ENCODE results near the gene KIF26A.
"Not testable (repeated sequence)": the region's sequence is repeated elsewhere in the genome, so short reads cannot be mapped to it uniquely, and the experiment has no call there.

Gene KIF26A

DNA sequence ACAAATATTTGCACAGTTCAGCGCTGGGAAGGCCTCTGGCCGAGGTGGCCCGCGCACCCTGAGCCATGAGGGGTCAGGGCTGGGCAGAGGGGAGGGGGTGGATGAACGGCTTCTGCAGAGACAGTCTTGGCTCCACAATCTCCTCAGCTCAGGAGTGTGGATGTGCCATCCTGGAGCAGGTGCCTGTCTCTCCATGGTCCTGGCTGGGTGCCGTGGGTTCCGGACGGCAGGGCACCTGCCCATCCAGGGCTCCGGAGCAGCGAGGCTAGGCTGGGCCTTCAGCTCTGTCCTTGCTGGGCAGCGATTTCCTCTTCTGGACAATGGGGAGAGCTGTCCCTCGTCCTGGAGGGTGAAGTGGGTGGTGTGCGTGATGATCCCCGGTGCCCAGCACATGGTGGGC, 55.6 kb downstream of the KIF26A start:
- DNase-seq (ENCODE audit: low spot score), result no peak

DNA sequence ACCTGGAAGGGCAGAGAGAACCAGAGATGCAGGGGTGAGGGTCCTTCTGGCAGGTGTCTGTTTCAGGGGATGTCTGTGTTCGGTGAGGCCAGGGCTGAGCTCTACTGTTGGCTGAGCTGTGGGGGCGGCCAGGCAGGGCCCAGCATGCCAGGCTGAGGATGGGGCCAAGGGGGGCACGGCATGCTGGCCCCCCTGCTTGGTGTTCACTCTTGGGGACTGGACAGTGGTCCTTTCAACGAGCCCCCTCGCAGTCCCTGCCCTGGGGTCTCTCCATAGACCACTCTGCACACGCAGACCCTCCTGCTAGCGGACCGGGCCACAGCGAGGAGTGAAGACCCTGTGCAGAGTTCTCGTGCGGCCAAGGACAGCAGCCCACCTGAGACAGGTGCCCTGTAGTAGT, 56.3 kb downstream of the KIF26A start:
- no peak for DNase-seq (ENCODE audit: low spot score)

DNA sequence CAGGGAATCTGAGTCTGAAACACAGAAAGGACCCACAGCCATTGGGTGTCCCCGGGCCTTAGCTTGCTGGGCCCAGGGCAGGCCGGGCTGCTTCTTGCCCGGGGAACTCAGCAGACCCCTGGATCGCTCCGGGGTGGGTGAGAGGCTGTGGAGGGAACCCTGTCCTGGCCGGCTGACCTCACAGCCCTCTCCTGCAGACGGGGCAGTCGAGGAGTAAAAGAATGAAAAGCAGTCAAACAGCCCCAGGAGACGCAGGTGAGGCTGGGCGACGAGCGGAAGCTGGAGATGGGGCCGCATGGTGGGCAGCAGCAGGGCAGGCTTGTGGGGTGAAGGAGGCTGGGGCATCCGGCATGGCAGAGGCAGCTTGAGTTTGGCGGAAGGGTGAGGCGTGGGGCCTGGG, 57.0 kb downstream of the KIF26A start:
- DNase-seq (ENCODE audit: low spot score), result no peak

DNA sequence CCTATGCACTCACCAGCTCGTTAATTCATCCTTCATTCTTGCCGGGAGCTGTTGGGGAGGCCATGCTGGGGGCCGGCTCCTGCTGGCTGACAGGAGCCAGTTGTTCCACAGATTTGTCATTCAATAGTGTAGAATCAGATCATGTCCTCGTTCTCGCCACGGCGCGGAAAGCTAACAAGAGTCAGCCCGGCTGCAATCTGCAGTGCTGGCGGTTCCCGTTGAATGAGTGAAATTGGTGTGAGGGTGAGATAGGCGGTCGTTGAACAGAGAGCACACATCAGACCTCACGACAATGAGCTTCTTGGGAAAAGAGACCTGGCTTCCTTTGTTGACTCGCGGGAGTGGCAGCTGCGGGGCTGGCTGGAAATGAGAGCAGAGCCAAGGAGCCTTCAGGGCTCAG, 57.5 kb downstream of the KIF26A start:
- DNase-seq (ENCODE audit: low spot score), result no peak

DNA sequence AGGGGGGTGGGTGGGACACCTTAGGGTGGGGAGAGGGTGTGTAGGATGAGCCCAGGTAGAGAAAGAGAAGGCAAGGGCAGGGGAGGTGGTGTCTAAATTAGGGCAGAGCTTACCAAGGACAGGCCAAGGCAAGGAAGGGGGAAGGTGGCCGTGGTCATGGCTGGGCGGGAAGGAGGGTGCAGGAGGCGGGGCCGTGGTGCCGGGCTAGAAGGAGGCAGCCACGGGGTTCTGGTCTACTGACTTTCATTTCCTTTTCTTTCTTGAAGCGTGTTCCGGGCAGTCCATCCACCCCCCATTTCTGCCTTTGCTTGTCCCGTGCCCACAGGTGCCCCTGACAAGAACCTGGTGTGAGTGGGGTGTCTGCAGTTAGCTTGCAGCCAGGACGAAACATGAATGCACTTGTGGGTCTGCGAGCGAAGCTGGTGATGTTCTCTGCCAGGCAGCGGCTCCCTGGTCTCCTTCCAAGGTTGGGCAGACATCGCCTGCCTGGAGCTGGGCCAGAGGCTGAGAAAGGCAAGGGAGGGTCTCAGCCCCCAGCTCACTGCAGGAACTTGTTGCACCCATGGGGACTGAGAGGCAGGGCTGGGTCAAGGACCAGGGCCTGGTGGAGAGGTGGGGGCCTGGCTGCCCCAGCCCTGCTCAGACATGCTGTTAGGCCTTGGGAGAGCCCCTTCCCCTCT, 58.2 kb downstream of the KIF26A start:
- no peak for DNase-seq (ENCODE audit: low spot score)

DNA sequence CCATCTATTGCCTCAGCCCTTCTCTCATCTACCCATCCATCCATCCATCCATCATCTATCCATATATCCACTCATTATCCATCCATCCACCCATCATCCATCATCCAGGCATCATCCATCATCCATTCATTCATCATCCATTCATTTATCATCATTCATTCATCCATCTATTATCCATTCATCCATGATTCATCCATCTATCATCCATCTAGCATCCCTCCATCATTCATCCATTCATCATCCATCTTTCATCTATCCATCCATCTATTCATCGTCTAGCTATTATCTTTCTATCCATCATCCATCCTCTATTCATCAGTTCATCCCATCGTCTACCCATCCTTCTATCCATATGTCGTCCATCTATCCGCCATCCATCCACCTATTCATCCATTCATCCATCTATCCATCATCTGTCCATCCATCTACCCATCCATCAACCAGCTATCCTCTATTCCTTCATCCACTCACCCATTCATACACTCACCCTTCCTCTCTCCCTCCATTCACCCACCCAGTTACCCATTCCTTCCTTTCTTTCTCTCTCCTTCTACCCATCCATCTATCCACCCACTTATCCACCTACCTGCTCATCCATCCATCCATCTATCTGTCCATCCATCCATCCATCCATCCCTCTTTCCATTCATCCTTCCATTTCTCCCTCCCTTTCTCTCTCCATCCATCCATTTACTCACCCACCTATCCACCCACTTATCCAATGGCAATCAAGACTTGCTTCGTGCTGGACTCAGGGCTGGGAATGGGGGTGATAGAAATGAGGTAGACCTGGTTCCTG, 59.3 kb downstream of the KIF26A start:
- DNase-seq (ENCODE audit: low spot score), result no peak

DNA sequence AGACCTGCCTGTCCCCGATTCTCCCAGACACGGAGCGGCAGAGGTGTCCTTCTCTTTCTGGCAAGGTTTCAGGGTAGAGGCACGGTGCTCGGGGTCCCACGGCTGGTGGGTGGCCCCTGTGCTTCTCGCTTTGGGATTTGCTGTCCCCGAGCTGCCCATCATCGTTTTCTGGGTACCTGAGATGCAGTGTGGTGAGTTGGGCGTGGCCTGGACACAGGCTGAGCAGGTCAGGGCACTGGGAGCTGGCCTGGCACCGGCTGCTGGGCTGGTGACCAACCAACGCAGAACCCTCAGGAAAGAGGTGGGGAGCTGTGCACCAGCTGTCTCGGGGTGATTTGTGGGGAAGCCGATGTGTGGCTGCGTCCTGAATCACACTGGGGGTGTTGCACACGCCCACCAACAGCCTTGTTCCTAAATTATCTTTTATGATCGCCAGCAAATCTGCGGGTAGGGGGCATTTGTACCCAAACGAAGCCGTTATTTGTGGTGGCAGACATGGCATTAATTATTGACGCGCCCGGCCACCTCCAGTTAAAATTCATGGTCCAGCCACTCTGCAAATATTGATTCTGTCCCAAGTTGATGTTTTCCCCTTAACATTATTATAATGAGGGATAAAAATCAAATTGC, 61.0 kb downstream of the KIF26A start:
- no peak for DNase-seq (ENCODE audit: low spot score)

DNA sequence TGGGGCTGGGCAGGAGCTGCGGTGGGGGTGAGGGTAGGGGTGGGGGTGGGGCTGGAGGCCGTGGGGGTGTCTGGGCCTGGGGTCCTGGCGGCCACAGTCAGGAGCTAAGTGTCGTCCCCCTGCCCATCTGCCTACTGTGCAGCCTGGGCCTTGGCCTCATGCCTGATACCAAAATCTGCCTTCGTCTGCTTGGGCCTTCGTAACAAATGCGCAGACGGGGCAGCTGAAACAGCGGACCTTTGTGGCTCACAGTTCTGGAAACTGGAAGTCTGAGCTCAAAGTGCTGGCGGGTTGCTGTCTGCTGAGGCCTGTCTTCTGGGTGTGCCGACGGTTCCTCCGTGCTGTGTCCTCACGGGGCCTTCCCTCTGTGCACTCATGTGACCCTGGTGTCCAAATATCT, 61.7 kb downstream of the KIF26A start:
- DNase-seq (ENCODE audit: low spot score), result no peak

DNA sequence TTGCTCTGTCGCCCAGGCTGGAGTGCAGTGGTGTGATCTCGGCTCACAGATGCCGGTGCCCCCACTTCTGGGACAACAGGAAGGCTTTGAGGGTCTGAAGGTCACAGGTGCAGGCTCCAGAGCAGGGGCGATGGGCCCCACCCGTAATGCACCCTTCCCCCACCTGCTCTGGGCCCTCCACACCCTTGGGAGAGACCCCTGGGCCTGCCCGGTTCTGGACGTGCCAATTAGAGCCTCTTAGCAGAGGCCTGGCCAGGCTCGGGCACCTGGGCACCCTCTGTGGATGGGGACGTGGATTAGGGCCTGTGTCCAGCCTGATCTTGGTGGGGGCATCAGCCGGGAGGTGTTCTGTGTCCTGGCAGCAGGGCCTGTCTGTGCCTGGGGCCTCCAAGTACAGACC, 62.2 kb downstream of the KIF26A start:
- DNase-seq (ENCODE audit: low spot score), result no peak

DNA sequence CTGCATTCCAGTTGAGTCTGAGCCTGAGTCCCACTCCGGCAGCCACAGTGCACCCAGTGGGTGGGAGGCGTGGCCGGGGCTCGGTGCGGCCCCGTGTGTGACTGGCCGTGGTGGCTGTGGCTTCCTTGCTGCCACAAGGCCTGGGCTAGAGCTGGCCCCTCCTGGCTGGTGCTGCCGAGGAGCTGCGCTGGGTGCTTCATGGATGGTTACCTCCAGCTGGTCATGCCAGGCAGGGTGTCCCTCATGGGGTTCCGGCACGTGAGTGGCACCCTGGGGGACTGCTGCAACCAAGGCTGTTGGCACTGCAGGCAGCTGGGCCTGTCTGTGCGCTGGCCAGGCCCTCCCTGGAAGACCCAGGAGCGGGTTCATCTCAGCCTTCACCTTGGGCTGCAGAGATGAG, 62.7 kb downstream of the KIF26A start:
- DNase-seq (ENCODE audit: low spot score), result no peak

DNA sequence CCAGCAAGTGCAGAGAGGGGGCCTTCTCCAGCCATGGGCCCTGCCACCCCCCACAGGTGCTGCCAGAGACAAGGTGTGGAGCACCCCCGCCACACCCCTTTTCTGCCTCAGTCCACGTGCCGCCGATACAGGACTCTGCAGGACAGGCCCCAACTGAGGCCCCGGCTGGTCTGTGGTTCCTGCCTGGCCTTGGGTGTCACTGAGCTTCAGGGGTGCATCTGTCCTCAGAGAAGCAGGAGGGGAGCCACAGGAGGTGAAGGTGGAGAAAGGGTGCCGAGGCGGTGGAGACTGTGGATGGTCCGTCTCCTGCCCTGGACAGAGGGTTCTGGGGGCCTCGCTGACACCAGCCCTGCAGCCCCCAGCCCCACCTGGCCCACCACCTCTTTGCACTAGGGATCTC, 63.1 kb downstream of the KIF26A start:
- DNase-seq (ENCODE audit: low spot score), result no peak

DNA sequence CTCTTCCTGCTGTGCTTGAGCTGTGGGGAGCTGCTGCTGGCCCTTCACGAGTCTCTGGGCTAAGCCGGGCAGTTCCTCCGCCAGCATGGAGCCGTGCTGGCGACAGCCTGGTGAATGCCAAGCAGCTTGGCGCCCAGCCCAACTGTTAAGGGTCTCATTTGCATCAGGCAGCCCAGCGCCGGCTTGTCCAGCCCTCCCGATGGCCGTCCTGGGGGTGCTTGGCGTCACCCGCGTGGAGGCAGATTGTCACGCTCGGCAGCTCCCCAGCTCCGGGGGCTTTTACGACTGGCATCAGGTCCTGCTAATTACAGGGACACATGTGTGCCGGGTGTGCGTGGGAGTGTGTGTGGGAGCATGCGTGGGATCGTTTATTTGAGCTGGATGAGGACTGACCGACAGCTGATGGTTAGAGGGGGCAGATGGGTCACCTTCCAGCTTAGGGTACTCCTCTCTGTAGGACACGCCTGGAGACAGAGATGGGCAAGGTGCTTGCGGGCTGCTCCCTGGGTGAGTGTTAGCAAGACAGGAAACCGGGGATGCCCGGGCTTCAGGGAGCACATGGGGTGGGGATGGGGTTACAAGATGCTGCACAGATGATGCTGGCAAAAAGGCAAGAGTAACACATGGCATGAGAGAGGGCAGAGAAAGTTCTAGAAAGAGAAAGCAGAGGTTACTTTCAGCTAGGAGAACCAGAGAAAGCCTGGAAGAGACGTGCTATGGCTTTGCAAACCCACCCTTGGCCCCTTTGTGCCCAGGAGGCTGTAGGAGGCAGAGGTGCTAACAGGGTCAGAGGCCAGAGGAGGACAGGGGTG, 64.1 kb downstream of the KIF26A start:
- DNase-seq (ENCODE audit: low spot score), result no peak

DNA sequence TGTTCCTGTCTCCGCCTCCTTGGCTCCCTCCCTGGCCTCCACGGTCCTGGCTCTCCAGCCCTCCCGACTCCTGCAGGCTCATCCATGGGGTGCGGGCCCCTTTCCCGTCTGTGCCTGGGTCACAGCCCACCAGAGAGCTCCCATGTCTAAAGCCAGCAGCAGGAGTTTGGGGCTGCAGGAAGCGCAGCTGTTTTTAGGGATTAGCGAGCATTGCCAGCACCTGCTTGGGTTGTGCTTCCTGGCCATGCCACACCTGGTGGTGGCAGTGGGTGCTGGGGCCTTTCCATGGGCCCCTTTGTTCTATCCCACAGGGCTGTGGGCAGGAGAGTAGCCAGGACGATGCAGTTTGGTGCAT, 64.7 kb downstream of the KIF26A start:
- DNase-seq (ENCODE audit: low spot score), result no peak

DNA sequence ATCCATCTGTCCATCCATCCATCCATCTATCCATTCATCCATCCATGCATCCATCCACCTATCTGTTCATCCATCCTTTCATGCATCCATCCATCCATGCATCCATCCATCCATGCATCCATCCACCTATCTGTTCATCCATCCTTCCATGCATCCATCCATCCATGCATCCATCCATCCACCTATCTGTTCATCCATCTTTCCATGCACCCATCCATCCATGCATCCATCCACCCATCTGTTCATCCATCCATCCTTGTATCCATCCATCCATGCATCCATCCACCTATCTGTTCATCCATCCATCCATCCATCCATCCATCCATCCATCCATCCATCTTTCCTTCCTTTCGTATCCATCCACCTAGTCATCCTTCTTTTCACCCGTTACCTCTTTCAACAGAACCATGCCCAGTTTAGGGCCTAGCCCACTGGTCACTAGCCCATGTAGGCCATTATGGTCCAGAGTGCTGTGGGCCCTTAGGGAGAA, 66.3 kb downstream of the KIF26A start:
- no peak for DNase-seq (ENCODE audit: low spot score)

DNA sequence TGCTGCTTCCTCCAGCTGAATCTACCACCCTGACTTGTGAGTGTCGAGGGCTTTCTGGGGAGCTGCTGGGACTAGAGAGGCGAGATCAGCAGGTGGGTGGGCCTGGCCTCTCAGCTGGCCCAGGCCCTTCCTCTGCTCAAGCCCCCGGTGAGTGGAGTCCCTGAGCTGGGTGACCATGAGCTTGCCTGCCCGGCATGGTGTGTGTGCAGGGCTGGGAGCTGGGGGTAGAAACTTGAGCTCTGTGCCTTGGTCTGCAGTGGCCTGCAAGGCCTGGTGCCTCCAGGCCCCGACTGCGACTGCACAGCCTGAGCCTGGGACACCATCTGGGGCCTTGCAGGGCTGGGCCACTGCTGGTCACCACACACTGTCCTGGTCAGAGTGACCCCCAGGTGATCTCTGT, 67.4 kb downstream of the KIF26A start:
- no peak for DNase-seq (ENCODE audit: low spot score)

DNA sequence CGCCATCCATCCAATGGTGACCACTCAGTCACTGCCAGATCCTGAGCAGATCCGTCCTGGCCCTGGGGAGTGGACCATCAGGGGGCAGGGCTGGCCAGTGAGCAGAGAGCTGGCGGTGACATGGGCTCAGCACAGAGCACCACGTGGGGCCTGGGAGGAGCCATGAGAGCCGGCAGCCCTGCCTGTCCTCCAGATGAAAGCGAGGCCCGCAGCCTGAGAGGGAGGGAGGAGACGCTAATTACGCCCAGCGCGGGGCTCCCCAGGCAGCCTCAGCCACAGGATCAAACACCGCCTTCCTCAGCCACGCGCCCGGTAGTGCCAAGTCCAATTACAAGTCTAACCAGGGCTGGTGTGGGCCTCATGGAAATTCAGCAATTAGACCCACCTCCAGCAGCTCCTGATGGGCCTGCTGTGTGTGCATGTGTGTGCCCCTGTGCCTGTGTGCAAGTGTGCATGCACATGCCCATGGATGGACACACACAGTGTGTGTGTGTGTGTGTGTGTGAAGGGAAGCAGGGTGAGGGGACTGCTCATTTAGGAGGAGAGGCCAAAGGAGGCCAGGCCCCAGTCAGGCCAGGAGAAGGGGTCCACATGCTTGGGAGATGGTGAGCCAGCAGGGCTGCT, 68.0 kb downstream of the KIF26A start:
- DNase-seq (ENCODE audit: low spot score), result no peak

DNA sequence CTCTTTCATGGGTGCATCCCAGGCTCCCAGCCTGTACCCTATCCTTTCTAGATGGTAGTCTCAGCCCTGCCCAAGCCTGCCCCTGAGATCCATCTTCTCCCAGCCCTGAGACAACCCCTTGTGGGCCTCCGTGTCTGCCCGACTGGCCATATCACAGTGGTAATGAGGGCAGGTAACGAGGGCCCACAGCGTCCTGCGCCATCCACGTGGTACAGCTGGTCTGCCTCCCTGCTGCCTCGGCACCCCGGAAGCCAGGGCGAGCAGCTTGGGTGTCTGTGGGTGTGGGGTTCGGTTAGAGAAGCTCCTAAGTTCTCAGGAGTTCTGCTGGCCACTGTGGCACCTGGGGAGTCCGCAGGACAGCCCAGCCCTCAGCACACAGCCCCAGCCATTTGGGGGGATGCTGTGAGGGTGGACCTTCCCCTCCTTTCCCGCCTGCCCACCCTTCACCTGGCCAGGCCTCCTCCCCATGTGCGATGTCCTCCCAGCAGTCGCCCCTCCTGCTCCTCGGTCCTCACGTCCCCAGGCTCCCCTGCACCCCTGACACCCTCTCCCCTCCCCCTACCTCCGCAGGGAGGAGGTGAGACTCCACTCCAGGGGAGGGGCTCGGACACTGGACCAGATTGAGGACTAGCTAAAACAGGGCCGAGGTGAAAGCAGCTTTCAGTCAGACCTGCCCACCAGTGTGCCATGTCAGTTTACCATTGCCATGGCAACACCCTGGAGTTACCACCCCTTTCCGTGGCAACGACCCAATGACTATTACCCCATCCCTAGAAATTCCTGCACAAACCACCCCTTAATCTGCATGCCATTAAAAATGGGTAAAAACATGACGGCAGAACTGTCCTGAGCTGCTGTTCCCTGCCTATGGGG, 69.0 kb downstream of the KIF26A start:
- DNase-seq (ENCODE audit: low spot score), result no peak

DNA sequence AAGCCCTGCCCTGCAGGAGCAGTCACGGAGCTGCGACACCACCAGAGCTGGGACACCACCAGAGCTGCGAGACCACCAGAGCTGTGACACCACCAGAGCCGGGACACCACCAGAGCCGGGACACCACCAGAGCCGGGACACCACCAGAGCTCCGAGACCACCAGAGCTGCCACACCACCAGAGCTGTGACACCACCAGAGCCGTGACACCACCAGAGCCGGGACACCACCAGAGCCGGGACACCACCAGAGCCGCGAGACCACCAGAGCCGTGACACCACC, 69.6 kb downstream of the KIF26A start:
- DNase-seq (ENCODE audit: low spot score), result not testable (repeated sequence)

DNA sequence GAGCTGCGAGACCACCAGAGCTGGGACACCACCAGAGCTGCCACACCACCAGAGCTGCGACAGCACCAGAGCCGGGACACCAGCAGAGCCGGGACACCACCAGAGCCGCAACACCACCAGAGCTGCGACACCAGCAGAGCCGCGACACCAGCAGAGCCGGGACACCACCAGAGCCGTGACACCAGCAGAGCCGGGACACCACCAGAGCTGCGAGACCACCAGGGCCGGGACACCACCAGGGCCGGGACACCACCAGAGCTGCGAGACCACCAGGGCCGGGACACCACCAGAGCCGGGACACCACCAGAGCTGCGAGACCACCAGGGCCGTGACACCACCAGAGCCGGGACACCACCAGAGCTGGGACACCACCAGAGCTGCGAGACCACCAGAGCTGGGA, 69.9 kb downstream of the KIF26A start:
- DNase-seq (ENCODE audit: low spot score), result not testable (repeated sequence)

DNA sequence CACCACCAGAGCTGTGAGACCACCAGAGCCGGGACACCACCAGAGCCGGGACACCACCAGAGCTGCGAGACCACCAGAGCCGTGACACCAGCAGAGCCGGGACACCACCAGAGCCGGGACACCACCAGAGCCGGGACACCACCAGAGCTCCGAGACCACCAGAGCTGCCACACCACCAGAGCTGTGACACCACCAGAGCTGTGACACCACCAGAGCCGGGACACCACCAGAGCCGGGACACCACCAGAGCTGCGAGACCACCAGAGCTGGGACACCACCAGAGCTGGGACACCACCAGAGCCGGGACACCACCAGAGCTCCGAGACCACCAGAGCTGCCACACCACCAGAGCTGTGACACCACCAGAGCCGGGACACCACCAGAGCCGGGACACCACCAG, 70.7 kb downstream of the KIF26A start:
- not testable (repeated sequence) for DNase-seq (ENCODE audit: low spot score)
